Ammon's horn (tissue), 1 donor: ENCODE data around the gene SLC38A10.
"Not testable (repeated sequence)": the region's sequence is repeated elsewhere in the genome, so short reads cannot be mapped to it uniquely, and the experiment has no call there.

Experiments
- DNase-seq: peaks from one replicate; pipeline ENCODE4 v3.0.0-alpha.2; 2016; ENCODE audit warnings: low spot score

SLC38A10 gene

GRCh38 chr17:81230043-81230820 lies 64.9 kb downstream of the SLC38A10 start:
- no peak for DNase-seq

- no peak for DNase-seq
Measured at GRCh38 chr17:81229666-81229920, 65.5 kb downstream of the SLC38A10 start.

GRCh38 chr17:81228834-81229665 lies 66.1 kb downstream of the SLC38A10 start:
- no peak for DNase-seq

- peak; percentile 48 for DNase-seq
Measured at GRCh38 chr17:81228420-81228819, 66.7 kb downstream of the SLC38A10 start.

- not testable (repeated sequence) for DNase-seq
Measured at GRCh38 chr17:81227630-81228029, 67.5 kb downstream of the SLC38A10 start.

GRCh38 chr17:81223762-81224130 lies 71.4 kb downstream of the SLC38A10 start:
- DNase-seq = no peak

GRCh38 chr17:81222906-81223761 lies 72.0 kb downstream of the SLC38A10 start, which contains the start of gene CEP131:
Gene CEP131 (minus strand): TSS chr17:81222965. CDS start chr17:81220056, 2,909 bp downstream.
- peak; percentile 99 for DNase-seq

GRCh38 chr17:81222620-81222905 lies 72.5 kb downstream of the SLC38A10 start:
- no peak for DNase-seq

GRCh38 chr17:81221842-81222619 lies 73.1 kb downstream of the SLC38A10 start:
- DNase-seq = no peak

GRCh38 chr17:81221371-81221841 lies 73.7 kb downstream of the SLC38A10 start:
- DNase-seq = no peak

GRCh38 chr17:81219476-81220180 lies 75.5 kb downstream of the SLC38A10 start:
- no peak for DNase-seq

- no peak for DNase-seq
Measured at GRCh38 chr17:81218991-81219390, 76.1 kb downstream of the SLC38A10 start.

- DNase-seq = no peak
Measured at GRCh38 chr17:81218459-81218858, 76.6 kb downstream of the SLC38A10 start.

GRCh38 chr17:81217491-81217890 lies 77.6 kb downstream of the SLC38A10 start:
- no peak for DNase-seq

GRCh38 chr17:81213978-81214377 lies 81.1 kb downstream of the SLC38A10 start:
- DNase-seq = no peak

GRCh38 chr17:81212365-81212764 lies 82.7 kb downstream of the SLC38A10 start:
- DNase-seq = no peak

- no peak for DNase-seq
Measured at GRCh38 chr17:81210868-81211267, 84.2 kb downstream of the SLC38A10 start.

- DNase-seq = no peak
Measured at GRCh38 chr17:81210466-81210865, 84.6 kb downstream of the SLC38A10 start.

- no peak for DNase-seq
Measured at GRCh38 chr17:81209141-81209540, 86.0 kb downstream of the SLC38A10 start.

- no peak for DNase-seq
Measured at GRCh38 chr17:81208651-81209050, 86.5 kb downstream of the SLC38A10 start.
